Body of pancreas (tissue), 4 donors: ENCODE results near the gene CDK4. TPM values are rescaled to one million over a fixed set of nuclear protein-coding genes. Genes with fewer than 3 reads are reported as not detected.

Experiments used
- ATAC-seq: fragments of 150-250 bp; one replicate; pipeline ENCODE4 v1.9.1; 2016
- DNase-seq, 4 donors: peaks; one replicate each; pipeline ENCODE4 v3.0.0-alpha.2; 2019
- H3K27ac ChIP-seq, 4 donors: fragments of 200-600 bp; sonication (generic); 1 replicate in 3 of 4; 2 replicates in 1 of 4; pipeline versions ENCODE4 v1.5.1 to v1.6.1; 2016 to 2019; ENCODE audit warnings: mild to moderate bottlenecking in 1 of 4, mixed read lengths in 1 of 4, moderate library complexity in 1 of 4
- H3K27me3 ChIP-seq, 2 donors: fragments of 200-600 bp; sonication (generic); one replicate each; pipeline ENCODE4 v1.6.0; 2016; ENCODE audit warnings: mild to moderate bottlenecking in 1 of 2
- H3K36me3 ChIP-seq, 2 donors: fragments of 200-600 bp; sonication (generic); replicated peaks in 1 of 2; 2 replicates each; pipeline ENCODE4 v1.5.1; 2016; ENCODE audit warnings: low read depth in 2 of 2; ENCODE audit not compliant: insufficient read depth in 1 of 2
- H3K4me1 ChIP-seq: fragments of 200-600 bp; sonication (generic); one replicate; pipeline ENCODE4 v1.6.0; 2016
- H3K4me3 ChIP-seq, 2 donors: fragments of 200-600 bp; sonication (generic); 1 replicate in 1 of 2; 2 replicates in 1 of 2; pipeline ENCODE4 v1.5.1; 2016 to 2019
- H3K9me3 ChIP-seq, 3 donors: fragments of 200-600 bp; sonication (generic); 1 replicate in 2 of 3; 2 replicates in 1 of 3; pipeline ENCODE4 v1.5.1; 2016
- CTCF ChIP-seq, 7 experiments: fragments of 450-650 bp in 4 of 7; fragments of 200-600 bp in 3 of 7; sonication (generic) in 3 of 7; IDR thresholded peaks; one replicate each; pipeline ENCODE4 v1.5.1; 2016 to 2019; ENCODE audit warnings: antibody characterized with exemption in 7 of 7
- POLR2A ChIP-seq, 3 donors: fragments of 450-650 bp; IDR thresholded peaks; one replicate each; pipeline ENCODE4 v1.6.1; 2016; ENCODE audit warnings: antibody characterized with exemption in 3 of 3, mild to moderate bottlenecking in 2 of 3
- WGBS, 2 donors: methylation state at CpG; one replicate each; pipeline ENCODE4 v1.1.5; 2017; 5-methylcytosine and 5-hydroxymethylcytosine counted together
- intact Hi-C: fragments of 100-400 bp; cut with DNase I; formaldehyde crosslinking; loops from one replicate; pipeline ENCODE4 v1.15.1; 2023
- total RNA-seq, 2 donors: library from RNA; depleted of rRNA; stranded (reverse); fragments of >200 nt; gene quantifications; one replicate each; pipeline ENCODE4 v1.1.0, GENCODE V29; 2016

CDK4 gene
- total RNA-seq, 2 donors from 2014 or later = 27.0 to 81.2 TPM

DNA sequence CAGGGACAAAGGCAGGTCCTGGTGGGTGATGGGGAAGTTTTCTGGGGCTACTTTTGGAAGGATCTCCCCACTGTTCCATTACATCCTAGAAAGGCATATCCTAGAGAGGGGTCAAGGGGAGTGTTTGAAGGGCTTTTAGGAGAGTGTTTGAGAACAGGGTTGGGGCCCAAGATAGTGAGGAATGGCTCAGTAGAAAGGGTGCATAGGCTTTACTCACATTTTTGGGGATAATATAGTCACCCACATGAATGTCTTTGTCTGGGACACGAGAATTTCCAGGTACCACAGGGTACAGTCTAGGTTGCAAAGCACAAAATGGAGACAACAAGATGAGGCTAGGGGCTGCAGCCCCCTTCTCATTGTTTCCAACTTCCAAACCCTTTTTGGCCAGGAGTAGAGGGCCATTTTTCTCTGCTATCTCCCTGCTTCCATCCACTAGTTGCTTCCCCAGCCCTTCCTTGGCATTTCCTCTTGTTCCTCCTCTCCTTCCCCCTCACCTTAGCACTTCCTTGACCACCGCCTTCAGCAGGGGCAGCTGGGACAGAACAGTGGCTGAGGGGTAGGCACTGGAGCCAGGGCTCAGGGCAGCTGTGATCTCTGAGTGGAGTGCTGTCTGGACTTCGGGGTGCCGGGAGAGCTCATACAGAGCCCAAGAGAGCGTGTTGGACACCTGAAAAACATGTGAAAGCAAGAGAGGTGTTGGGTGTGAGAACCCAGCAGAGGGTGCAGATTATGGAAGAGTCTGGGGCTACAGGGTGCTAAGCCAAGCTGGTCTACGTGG lies 12.0 kb upstream of the CDK4 start:
- Histone ChIP-seq H3K9me3 (no peaks in the 10 kb centered on the region), H3K27ac (peak overlapping the region; percentile 44 to 82 (median 64)), H3K4me3 (no peak overlapping the region), H3K4me1 (peaks cover 32% of the 10 kb centered on the region), H3K27me3 (no peaks in the 10 kb centered on the region), H3K36me3 (no peaks in the 10 kb centered on the region)
- no peak for ATAC-seq
- TF ChIP-seq POLR2A (IDR thresholded peaks at IDR 0.05) (no peak), CTCF (IDR thresholded peaks at IDR 0.05) (no peak)
- intact Hi-C loops = no loop called here
- no peak for DNase-seq
- WGBS, 2 donors = 65 to 68% methylated on average over 6 of the region's 6 CpGs

DNA sequence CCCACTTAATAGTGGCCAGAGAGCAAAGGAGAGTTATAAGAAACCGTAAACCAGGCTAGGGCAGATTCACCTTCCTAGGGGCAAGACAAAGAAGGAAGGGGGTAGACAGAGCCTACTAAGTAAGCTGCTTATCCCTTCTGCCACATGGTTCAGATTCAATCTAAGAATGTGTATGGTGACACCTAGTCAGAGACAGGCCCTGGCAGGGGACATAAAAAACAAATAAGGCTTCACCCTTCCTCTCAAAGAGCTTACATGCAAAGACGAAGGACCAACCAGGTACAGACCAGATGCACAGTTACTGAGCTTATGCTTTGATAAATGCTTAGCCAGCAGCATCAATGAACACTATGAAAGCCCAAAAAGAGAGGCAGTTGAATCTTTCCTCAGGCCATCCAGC lies 10.4 kb upstream of the CDK4 start:
- H3K27ac ChIP-seq = no peak overlapping the region
- no peak overlapping the region for H3K4me3 ChIP-seq
- whole genome bisulfite sequencing, 2 donors = 88 to 93% methylated on average over 2 of the region's 2 CpGs
- no peaks in the 10 kb centered on the region for H3K27me3 ChIP-seq
- H3K36me3 ChIP-seq = no peaks in the 10 kb centered on the region
- TF ChIP-seq CTCF (IDR thresholded peaks at IDR 0.05) (no peak), POLR2A (IDR thresholded peaks at IDR 0.05) (no peak)
- no peak for ATAC-seq
- peaks cover 32% of the 10 kb centered on the region for H3K4me1 ChIP-seq
- no peak for DNase-seq
- intact Hi-C loops = no loop called here
- no peaks in the 10 kb centered on the region for H3K9me3 ChIP-seq

- Histone ChIP-seq H3K36me3 (no peaks in the 10 kb centered on the region), H3K27ac (no peak overlapping the region), H3K4me1 (peaks cover 30% of the 10 kb centered on the region), H3K4me3 (no peak overlapping the region), H3K9me3 (no peaks in the 10 kb centered on the region), H3K27me3 (no peaks in the 10 kb centered on the region)
- TF ChIP-seq CTCF (IDR thresholded peaks at IDR 0.05) = no peak
- TF ChIP-seq POLR2A (IDR thresholded peaks at IDR 0.05) = no peak
- WGBS, 2 donors = 88 to 92% methylated on average over 4 of the region's 4 CpGs
- ATAC-seq (no peak), DNase-seq (no peak)
- intact Hi-C loops = no loop called here
Observed at GRCh38 chr12:57761391-57761998, 9.4 kb upstream of the CDK4 start.

- ATAC-seq (no peak), DNase-seq (no peak)
- Histone ChIP-seq H3K27me3 (no peaks in the 10 kb centered on the region), H3K36me3 (no peaks in the 10 kb centered on the region), H3K9me3 (no peaks in the 10 kb centered on the region), H3K4me3 (no peak overlapping the region), H3K27ac (no peak overlapping the region), H3K4me1 (peaks cover 28% of the 10 kb centered on the region)
- WGBS, 2 donors = 84 to 86% methylated on average over 3 of the region's 3 CpGs
- no peak for TF ChIP-seq POLR2A (IDR thresholded peaks at IDR 0.05)
- no peak for TF ChIP-seq CTCF (IDR thresholded peaks at IDR 0.05)
- intact Hi-C loops = no loop called here
Observed at GRCh38 chr12:57760347-57760982, 8.4 kb upstream of the CDK4 start.
